Measurements from ENCODE around the gene MAD2L1BP.

The MAD2L1BP gene

DNA sequence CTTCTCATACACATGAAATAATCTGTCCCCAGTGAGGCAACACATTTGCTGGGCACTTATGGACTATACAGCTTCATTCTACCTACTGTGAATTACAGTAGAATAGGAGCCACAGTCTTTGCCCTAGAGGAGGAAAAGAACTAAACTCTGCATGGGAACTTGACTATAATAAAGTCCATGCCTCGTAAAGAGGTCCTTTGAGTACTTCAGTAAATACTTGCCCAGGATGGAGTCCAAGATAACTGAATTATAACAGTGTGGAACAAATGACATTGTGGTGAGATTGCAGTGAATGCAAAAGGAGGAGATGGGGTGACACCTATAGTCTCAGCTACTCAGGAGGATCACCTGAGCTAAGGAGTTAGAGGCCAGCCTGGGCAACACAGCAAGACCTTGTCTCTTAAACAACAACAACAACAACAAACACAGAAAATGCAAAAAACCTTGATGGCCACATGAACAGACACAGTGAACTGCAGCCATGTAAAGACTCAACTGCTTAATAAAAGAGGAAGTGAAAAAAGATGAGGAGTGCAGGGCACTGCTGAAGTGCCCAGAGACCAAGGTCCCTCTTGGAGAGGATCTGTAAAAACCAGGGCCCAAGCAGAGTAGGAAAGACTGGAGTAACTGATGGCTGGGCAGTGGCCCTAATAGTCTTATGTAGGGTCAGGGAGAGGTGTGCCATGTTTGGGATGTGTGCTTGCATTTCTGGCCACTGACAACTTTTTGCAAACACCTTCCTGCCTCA lies 48.2 kb downstream of the MAD2L1BP start:
- DNase-seq (ENCODE audit: low read depth in 2 of 2) = no peak

- no peak for DNase-seq (ENCODE audit: low read depth in 2 of 2)
These were observed 51.4 kb downstream of the MAD2L1BP start for GRCh38 chr6:43687079-43687436.

DNA sequence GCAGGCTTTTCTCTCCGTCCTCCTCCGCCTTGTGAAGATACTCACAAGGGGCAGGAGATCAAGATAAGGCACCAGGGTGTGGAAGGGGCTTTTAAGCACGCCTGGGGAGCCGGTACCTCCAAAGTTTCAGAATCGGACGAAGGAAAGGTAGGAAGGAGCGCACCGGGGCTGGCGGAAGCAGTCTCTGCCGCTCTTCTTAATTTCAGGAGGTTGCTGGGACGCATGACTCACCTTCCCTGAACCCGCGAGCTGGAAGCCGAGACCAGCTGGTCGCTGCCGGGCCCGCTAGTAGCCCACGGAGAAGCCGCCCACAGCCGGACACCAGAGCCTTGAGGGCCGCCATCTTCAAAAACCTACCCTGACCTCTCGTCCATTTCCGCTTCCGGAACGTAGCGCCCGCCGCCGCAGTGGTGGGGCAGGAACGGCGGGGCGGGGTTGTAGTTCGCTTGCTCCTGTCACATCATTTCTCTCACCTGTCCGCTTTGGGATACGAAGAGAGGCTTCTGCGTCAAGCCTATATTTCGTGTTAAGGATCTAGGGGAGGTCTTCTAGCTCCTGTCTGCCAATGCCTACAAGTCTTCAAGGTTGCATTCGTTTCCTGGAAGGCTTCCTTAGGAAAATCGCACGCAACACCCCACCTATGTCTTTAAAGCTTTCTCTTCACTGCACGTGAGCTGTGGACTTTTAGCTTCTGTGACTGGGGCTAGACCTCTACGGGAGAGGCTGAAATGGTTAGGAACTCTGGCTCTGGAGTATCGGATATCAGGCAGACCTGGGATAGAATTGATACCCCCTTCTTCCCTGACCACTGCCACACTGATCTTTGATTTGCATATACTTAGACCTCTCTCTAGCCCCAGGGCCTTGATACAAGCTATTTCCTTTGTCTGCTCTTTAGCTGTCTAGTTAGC lies 52.1 kb downstream of the MAD2L1BP start, which contains the start of gene MRPS18A:
Gene MRPS18A, minus strand, starts transcription at position 355 of the 911 bp plus-strand sequence. Its CDS starts 12 bp downstream, at position 343.
- DNase-seq (ENCODE audit: low read depth in 2 of 2) = peak; percentile 71 to 74

- DNase-seq (ENCODE audit: low read depth in 2 of 2) = no peak
These were observed 53.8 kb downstream of the MAD2L1BP start for GRCh38 chr6:43689421-43689820.

All from activated CD4-positive, alpha-beta T cell treated with anti-CD3 and anti-CD28 coated beads for 24 hours (primary cell).